Measurements from ENCODE around the gene INVS.

Gene INVS

DNA sequence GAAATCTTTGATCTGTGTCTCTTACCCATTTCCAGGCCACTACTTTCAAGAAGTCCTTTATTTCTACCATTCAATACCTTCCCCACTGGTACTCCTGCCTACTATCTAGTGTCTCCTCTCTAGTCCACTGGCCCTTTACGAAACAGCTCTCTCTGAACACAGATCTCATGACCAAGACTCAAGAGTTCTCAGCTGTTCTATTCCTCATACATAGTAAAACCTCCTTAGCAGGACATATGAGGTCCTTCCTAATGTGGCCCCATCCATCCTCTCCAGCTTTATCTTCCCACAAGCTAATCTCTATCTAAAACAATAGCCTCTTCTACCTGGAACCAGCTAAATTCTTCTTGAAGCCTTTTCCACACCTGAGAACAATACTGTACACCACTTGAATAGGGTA lies 251.1 kb downstream of the INVS start:
- H3K4me3 ChIP-seq (ENCODE audit: control insufficient read depth in 1 of 7, extremely low read depth in 1 of 7, insufficient read depth in 4 of 7, low read depth in 2 of 7, low read length in 6 of 7), result peak overlapping the region in 4 of 7 experiments; percentile 6 to 94 (median 49)
- ChIA-PET CTCF (interaction anchor here (1.0 to 2.0 kb wide), 4 partner anchors 21 to 88 kb away, joined by 3 to 14 read pairs (median 4); no protein-coding TSS in a partner anchor), POLR2A (interaction anchor here (1.0 kb wide), 1 partner anchor 8 kb away, joined by 3 read pairs; no protein-coding TSS in a partner anchor)

More for the DNA sequence above, 251.1 kb downstream of the INVS start:
- no peak overlapping the region for H3K27ac ChIP-seq (ENCODE audit: insufficient read depth in 1 of 2, low read depth in 1 of 2, low read length in 2 of 2, poor library complexity in 1 of 2, severe bottlenecking in 2 of 2)
- H3K9me3 ChIP-seq (ENCODE audit: control extremely low read depth in 1 of 5, control insufficient read depth in 4 of 5, insufficient read depth in 2 of 5, low read depth in 1 of 5, low read length in 4 of 5), result peaks cover 0 to 4% (median 1%) of the 10 kb centered on the region in 5 experiments
- peaks cover 7 to 30% (median 14%) of the 10 kb centered on the region in 4 experiments for H3K36me3 ChIP-seq (ENCODE audit: control insufficient read depth in 4 of 4, insufficient read depth in 4 of 4, low read length in 3 of 4)
- WGBS (ENCODE audit: insufficient coverage), result 100% methylated on average over 1 of the region's 1 CpG
- peaks cover 18 to 42% (median 28%) of the 10 kb centered on the region in 4 experiments for H3K4me1 ChIP-seq (ENCODE audit: control extremely low read depth in 1 of 4, control insufficient read depth in 4 of 4, insufficient read depth in 4 of 4, low read length in 3 of 4)
- no peaks in the 10 kb centered on the region for H3K27me3 ChIP-seq (replicated peaks in 2 of 5; ENCODE audit: control insufficient read depth in 4 of 5, insufficient read depth in 5 of 5, low read length in 4 of 5)
- no peak for DNase-seq

All from common myeloid progenitor, CD34-positive (primary cell).